DOHH2 (cell line): ENCODE data around the gene SAA1.

Experiments
- H3F3A ChIP-seq: fragments of 200-600 bp; sonication (generic), shearing (Covaris generic); 2 replicates; pipeline ENCODE4 v1.6.0; 2016; ENCODE audit warnings: antibody characterized with exemption, mild to moderate bottlenecking; ENCODE audit not compliant: control insufficient read depth, insufficient read depth
- H3K27ac ChIP-seq: fragments of 200-600 bp; sonication (generic); 2 replicates; pipeline ENCODE4 v1.5.1; 2014; ENCODE audit warnings: low read depth, mild to moderate bottlenecking, low read length, moderate library complexity
- H3K27me3 ChIP-seq: fragments of 200-600 bp; sonication (generic); 2 replicates; pipeline ENCODE4 v1.6.1; 2014; ENCODE audit warnings: mild to moderate bottlenecking, low read length, mixed read lengths; ENCODE audit not compliant: control insufficient read depth
- H3K36me3 ChIP-seq: fragments of 200-600 bp; sonication (generic); 2 replicates; pipeline ENCODE4 v1.6.1; 2014; ENCODE audit warnings: mild to moderate bottlenecking, low read length, moderate library complexity, mixed read lengths; ENCODE audit not compliant: control insufficient read depth
- H3K4me1 ChIP-seq: fragments of 200-600 bp; sonication (generic); 2 replicates; pipeline ENCODE4 v1.6.1; 2014; ENCODE audit warnings: mild to moderate bottlenecking, low read length, mixed read lengths; ENCODE audit not compliant: control insufficient read depth
- H3K4me2 ChIP-seq: fragments of 200-600 bp; sonication (generic); 2 replicates; pipeline ENCODE4 v1.6.0; 2014; ENCODE audit warnings: mild to moderate bottlenecking, low read length, moderate library complexity
- H3K4me3 ChIP-seq: fragments of 200-600 bp; sonication (generic); 2 replicates; pipeline ENCODE4 v1.5.1; 2014; ENCODE audit warnings: mild to moderate bottlenecking, low read length, mixed read lengths
- H3K79me2 ChIP-seq: fragments of 200-600 bp; sonication (generic); 2 replicates; pipeline ENCODE4 v1.6.1; 2014; ENCODE audit warnings: mild to moderate bottlenecking, low read length, mixed read lengths; ENCODE audit not compliant: control insufficient read depth
- H3K9me2 ChIP-seq: fragments of 200-600 bp; sonication (generic); replicated peaks from 2 replicates; pipeline ENCODE4 v1.6.1; 2014; ENCODE audit warnings: mild to moderate bottlenecking, low read length, mixed read lengths; ENCODE audit not compliant: control insufficient read depth
- H3K9me3 ChIP-seq: fragments of 200-600 bp; sonication (generic); 2 replicates; pipeline ENCODE4 v1.6.1; 2014; ENCODE audit warnings: antibody characterized with exemption, low read length, mixed read lengths; ENCODE audit not compliant: control insufficient read depth, insufficient read depth
- H4K20me1 ChIP-seq: fragments of 200-600 bp; sonication (generic); 2 replicates; pipeline ENCODE4 v1.6.0; 2014; ENCODE audit warnings: low read depth, mild to moderate bottlenecking, antibody characterized with exemption, low read length, moderate library complexity; ENCODE audit not compliant: control insufficient read depth, insufficient read depth
- EZH2phosphoT487 ChIP-seq: fragments of 200-600 bp; sonication (generic); IDR thresholded peaks from 2 replicates; pipeline ENCODE4 v1.6.1; 2017; ENCODE audit warnings: borderline replicate concordance, mild to moderate bottlenecking, antibody characterized with exemption, low read length, moderate library complexity, mixed read lengths
- TF ChIP-seq, protein P1 (sequence below): fragments of 200-600 bp; sonication (generic); IDR thresholded peaks from one replicate; pipeline ENCODE4 v1.5.1; 2014; ENCODE audit warnings: antibody characterized with exemption, mild to moderate bottlenecking, low read depth, low read length; ENCODE audit not compliant: poor library complexity, severe bottlenecking

Gene SAA1

DNA sequence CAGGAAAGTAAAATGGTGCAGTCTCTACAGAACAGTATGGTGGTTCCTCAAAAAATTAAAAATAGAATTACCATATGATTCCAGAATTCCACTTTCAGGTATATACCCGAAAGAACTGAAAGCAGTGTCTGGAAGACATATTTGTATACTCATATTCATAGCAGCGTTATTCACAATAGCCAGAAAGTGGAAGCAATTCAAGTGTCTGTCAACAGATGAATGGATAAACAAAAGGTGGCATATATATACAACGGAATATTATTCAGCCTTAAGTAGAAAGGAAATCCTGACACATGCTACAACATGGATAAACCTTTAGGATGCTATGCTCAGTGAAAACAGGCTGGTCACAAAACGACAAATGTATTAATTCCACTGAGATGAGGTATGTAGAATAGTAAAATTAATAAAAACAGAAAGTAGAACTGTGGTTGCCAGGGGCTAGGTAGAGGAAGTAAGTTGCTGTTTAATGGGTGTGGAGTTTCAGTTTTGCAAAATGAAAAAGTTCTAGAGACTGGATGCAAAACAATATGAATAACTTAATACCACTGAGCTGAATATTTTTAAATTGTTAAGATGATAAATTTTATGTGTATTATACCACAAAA is 14.5 kb downstream of the SAA1 start:
- Histone ChIP-seq H4K20me1 (no peaks in the 10 kb centered on the region), H3K4me3 (no peak overlapping the region), H3K36me3 (peaks cover 59% of the 10 kb centered on the region), H3K9me3 (no peaks in the 10 kb centered on the region), H3K27me3 (no peaks in the 10 kb centered on the region), H3K79me2 (no peaks in the 10 kb centered on the region), H3K4me1 (peaks cover 9% of the 10 kb centered on the region), H3F3A (no peaks in the 10 kb centered on the region), H3K27ac (no peak overlapping the region), H3K4me2 (no peak overlapping the region), H3K9me2 (no peaks in the 10 kb centered on the region)
- no peak for TF ChIP-seq EZH2phosphoT487
- TF ChIP-seq, protein P1, sequence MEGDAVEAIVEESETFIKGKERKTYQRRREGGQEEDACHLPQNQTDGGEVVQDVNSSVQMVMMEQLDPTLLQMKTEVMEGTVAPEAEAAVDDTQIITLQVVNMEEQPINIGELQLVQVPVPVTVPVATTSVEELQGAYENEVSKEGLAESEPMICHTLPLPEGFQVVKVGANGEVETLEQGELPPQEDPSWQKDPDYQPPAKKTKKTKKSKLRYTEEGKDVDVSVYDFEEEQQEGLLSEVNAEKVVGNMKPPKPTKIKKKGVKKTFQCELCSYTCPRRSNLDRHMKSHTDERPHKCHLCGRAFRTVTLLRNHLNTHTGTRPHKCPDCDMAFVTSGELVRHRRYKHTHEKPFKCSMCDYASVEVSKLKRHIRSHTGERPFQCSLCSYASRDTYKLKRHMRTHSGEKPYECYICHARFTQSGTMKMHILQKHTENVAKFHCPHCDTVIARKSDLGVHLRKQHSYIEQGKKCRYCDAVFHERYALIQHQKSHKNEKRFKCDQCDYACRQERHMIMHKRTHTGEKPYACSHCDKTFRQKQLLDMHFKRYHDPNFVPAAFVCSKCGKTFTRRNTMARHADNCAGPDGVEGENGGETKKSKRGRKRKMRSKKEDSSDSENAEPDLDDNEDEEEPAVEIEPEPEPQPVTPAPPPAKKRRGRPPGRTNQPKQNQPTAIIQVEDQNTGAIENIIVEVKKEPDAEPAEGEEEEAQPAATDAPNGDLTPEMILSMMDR = no peak

DNA sequence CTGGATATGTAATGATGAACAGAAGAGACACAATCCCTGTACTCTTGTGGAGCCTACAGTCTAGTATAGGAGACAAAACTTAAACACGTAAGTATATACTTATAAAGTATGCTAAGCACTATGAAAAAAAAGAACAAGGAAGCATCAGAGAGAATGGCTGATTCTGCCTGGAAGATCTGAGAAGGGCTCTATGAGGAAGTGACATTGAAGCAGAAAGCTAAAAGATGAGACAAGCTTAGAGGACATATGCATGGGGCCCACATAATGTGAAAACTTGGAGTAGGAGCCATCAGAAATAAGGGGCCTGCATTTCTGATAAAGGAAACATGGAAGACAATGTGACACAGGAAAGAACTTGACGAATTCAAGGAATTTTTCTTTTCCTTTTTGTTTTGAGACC is 16.6 kb downstream of the SAA1 start:
- no peaks in the 10 kb centered on the region for H3K79me2 ChIP-seq
- H3K27ac ChIP-seq = no peak overlapping the region
- H3K27me3 ChIP-seq = no peaks in the 10 kb centered on the region
- H3K4me3 ChIP-seq = no peak overlapping the region
- H3F3A ChIP-seq = no peaks in the 10 kb centered on the region
- H3K4me1 ChIP-seq = peaks cover 9% of the 10 kb centered on the region
- no peaks in the 10 kb centered on the region for H3K9me3 ChIP-seq
- no peaks in the 10 kb centered on the region for H4K20me1 ChIP-seq
- no peak for TF ChIP-seq EZH2phosphoT487
- TF ChIP-seq, protein P1 = no peak
- no peaks in the 10 kb centered on the region for H3K9me2 ChIP-seq
- H3K36me3 ChIP-seq = peaks cover 76% of the 10 kb centered on the region
- H3K4me2 ChIP-seq = no peak overlapping the region

DNA sequence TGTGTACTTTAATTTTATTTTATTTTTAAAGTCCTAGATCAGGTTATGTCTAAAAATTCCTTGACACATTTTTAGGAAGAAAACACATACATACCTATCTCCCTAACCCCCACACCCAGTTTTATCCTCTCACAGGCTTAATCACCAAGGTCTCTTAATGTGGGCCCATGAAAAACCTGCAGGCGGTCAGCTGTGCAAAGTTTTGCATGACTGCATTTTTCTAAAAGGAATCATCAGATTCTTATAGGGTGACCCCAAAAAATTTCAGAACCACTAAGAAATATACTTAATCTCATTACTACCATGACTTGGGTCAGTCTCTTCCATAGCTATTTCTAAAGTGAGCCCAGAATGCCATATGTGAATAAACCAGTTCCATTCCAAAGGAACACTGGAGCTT is 19.8 kb downstream of the SAA1 start:
- H3K9me3 ChIP-seq = no peaks in the 10 kb centered on the region
- H3F3A ChIP-seq = no peaks in the 10 kb centered on the region
- peaks cover 4% of the 10 kb centered on the region for H3K4me1 ChIP-seq
- no peaks in the 10 kb centered on the region for H3K27me3 ChIP-seq
- no peaks in the 10 kb centered on the region for H3K9me2 ChIP-seq
- H3K4me3 ChIP-seq = no peak overlapping the region
- H3K79me2 ChIP-seq = no peaks in the 10 kb centered on the region
- no peak for TF ChIP-seq EZH2phosphoT487
- TF ChIP-seq, protein P1 = no peak
- H4K20me1 ChIP-seq = no peaks in the 10 kb centered on the region
- peaks cover 77% of the 10 kb centered on the region for H3K36me3 ChIP-seq
- no peak overlapping the region for H3K4me2 ChIP-seq
- no peak overlapping the region for H3K27ac ChIP-seq
